Measurements from ENCODE around the gene PPIP5K2. TPM values are rescaled to one million over a fixed set of nuclear protein-coding genes. Genes with fewer than 3 reads are reported as not detected.
"Not testable (repeated sequence)": the region's sequence is repeated elsewhere in the genome, so short reads cannot be mapped to it uniquely, and the experiment has no call there.

The PPIP5K2 gene
- total RNA-seq, 1 donor from 2014 or later = 51.1 TPM

GRCh38 chr5:103209065-103209464 is 89.0 kb downstream of the PPIP5K2 start:
- no peak for DNase-seq

DNA sequence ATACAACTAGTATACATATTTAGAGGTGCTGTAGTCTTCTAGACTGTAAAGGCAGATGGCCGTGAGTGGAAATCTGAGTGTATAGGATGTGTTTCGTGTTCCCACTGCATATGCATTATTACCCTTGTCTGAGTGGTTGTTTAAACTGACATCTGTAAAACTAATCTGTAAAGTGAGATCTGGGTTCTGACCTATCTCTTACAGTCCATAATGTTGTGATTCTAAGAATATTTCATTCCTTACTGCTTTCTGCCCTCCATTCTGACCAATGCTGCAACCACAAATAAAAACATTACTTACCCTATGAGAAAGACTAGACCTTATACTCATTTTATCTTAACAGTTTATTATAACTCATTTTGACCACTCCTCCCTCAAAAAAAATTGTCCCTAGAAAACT is 90.9 kb downstream of the PPIP5K2 start:
- DNase-seq = no peak

- DNase-seq = peak; percentile 49
Measured at GRCh38 chr5:103211576-103212561, 91.8 kb downstream of the PPIP5K2 start.

GRCh38 chr5:103216137-103216536 is 96.0 kb downstream of the PPIP5K2 start:
- DNase-seq = peak; percentile 41

GRCh38 chr5:103216697-103217096 is 96.6 kb downstream of the PPIP5K2 start:
- DNase-seq = no peak

DNA sequence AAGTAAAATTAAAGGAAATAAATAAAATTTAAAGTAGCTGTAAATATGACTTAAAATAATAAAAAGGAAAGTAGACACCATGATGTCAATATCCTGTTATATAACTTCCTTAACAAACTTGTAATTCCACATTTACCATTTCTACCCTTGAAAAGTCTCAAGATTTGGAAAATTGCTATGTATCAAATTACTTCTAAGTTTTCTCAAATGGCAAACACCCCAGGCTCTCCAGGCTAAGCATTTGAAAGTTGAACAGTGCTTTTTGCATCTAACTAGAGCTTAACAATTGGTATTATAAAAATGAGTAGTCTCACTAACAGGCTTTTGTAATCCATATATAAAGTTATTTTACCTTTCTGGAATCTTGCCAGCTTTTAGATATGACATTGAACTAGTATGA is 97.0 kb downstream of the PPIP5K2 start:
- DNase-seq = peak; percentile 43

GRCh38 chr5:103218164-103218563 is 98.1 kb downstream of the PPIP5K2 start:
- peak; percentile 82 for DNase-seq

DNA sequence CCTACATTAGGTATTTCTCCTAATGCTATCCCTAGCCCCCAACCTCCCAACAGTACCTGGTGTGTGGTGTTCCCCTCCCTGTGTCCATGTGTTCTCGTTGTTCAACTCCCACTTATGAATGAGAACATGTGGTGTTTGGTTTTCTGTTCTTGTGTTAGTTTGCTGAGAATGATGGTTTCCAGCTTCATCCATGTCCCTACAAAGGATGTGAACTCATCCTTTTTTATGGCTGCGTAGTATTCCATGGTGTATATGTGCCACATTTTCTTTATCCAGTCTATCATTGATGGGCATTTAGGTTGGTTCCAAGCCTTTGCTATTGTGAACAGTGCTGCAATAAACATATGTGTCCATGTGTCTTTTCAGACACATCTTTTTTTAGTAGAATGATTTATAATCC is 99.0 kb downstream of the PPIP5K2 start:
- not testable (repeated sequence) for DNase-seq

GRCh38 chr5:103223031-103223955 is 103.2 kb downstream of the PPIP5K2 start:
- no peak for DNase-seq

- DNase-seq = peak; percentile 87
Measured at GRCh38 chr5:103224118-103224893, 104.2 kb downstream of the PPIP5K2 start.

GRCh38 chr5:103224894-103225246 is 104.8 kb downstream of the PPIP5K2 start:
- DNase-seq = no peak

DNA sequence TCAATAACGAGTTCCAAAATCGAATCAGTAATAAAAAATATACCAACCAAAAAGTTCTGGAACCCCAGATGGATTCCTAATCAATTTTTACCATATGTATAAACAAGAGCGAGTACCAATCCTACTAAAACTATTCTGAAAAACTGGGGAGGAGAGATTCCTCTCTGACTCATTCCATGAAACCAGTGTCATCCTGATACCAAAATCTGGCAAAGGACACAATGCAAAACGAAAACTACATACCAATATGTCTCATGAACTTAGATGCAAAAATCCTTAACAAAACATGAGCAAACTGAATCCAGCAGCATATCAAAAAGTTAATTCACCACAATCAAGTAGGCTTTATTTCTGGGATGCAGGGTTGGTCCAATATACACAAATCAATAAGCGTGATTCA is 108.0 kb downstream of the PPIP5K2 start:
- DNase-seq = no peak

- DNase-seq = no peak
Measured at GRCh38 chr5:103228588-103228987, 108.5 kb downstream of the PPIP5K2 start.

DNA sequence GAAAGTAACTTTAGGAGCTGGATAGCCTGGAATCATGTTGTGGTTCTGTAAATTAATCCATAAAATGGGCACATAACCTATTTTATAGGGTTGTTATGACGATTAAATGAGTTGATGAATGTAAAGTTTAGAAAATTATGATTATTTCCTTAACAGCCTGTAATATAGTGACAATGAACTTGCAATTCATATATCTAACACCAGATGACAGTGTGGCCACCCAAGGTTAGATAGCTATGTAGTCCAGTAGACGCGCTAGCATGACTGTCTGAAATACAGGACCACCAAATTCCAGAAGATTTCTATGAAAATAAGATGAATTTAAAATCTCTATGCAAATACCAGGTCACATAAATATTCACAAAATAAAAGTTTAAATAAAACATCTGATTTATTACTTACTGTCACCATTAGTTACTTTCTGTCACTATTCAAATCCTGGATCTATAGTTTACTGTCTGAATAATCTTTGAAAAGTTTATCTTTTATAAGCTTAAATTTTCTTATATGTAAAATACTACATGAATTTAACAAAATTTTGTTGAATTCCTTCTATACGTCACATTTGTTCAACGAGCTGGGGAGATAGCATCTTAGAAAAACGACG is 112.4 kb downstream of the PPIP5K2 start:
- peak; percentile 75 for DNase-seq

- no peak for DNase-seq
Measured at GRCh38 chr5:103234239-103234975, 114.3 kb downstream of the PPIP5K2 start.

DNA sequence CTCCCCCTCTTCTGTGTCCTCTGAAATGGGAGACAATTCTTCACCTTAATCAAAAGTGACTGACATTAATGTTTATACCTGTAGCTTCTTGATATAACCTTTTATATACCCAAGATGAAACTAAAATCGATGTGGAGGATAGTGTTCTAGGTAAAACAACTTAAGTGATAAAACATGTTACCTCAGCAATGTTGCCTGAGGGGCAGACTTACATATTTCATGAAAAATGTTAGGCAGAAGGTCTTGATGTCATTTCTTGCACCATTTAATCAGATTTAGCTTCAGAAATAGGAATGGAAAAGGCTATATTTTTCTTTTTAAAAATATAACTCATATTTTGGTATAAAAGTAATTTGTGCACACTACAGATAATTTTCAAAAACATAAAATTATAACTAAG is 115.8 kb downstream of the PPIP5K2 start:
- no peak for DNase-seq

DNA sequence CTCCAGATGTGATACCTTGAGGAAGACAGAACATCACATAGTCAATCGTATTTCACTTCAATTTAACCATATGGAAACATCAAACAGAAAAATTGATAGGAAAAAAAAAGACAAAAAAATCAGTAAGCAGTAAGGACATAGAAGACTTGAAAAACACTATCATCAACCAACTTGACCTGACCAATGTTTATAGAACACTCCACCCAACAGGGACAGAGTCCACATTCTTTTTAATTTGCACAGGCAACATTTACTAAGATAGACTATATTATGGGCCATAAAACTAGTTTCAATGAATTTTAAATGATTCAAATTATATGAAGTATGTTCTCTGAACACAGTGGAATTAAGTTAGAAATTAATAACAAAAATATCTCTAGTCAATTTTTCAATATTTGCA is 117.7 kb downstream of the PPIP5K2 start:
- DNase-seq = no peak

DNA sequence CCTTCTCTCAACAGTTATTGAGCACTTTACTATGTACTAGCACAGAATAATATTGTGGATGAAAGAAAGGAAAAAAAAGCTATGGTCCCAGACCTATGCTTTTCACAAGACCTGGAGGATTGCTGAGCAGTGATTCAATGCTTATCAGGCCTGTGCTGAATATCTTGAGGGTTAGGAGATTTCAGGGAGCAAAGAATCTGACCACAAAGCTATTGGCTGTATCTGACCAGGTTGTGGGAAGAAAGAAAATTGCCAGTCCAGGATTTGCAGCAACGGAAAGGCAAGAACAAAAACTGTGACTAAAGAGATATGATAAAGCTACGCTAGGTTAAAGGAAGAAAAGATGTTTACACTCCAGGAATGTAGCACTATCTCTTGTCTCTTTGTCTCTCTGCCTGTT is 123.6 kb downstream of the PPIP5K2 start:
- DNase-seq = no peak

DNA sequence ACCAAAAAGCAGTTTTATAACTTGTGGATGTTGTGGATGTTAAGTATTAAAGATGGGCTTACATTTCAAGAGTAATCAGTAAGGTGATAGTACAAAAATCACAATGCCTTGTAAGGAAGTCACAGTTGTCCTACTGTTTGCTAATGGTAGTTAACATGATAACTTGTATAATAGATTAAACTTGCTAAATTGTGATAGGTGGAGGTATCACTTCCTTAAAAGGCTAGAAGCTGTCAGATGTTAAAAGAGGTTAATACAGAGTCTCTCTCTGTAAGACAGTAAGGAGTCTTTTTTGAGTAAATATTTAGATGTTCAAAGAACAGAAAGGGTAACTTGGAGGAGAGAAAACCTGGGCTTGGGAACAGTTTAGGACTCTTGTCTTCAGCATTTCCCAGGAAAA is 124.3 kb downstream of the PPIP5K2 start:
- DNase-seq = no peak

DNA sequence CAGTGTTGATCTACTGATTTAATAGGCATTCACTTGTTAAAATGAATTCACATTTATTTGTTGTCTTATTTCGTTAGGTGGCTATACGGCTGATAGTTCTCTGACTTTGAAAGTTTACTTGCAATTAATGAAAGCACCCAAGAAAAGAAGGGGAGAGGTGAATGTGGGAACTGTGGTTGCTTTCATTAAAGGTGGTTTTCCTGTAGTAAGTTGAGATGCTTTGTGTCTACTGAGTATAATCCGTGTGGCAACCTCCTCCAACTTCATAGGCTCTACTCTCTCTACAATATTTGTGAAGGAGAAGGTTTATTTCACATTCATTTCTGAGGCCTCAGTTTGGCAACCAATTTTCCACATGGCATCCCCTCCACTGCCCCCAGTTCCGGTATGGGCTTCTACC is 125.7 kb downstream of the PPIP5K2 start:
- DNase-seq = no peak

- no peak for DNase-seq
Measured at GRCh38 chr5:103247118-103247517, 127.0 kb downstream of the PPIP5K2 start.

Measured in dermis blood vessel endothelial cell (primary cell).